ENCODE results near the gene C16orf82. TPM values are rescaled to one million over a fixed set of nuclear protein-coding genes. Genes with fewer than 3 reads are reported as not detected.

Gene C16orf82
- total RNA-seq, 1 donor from 2014 or later, result not detected

Other genes starting within 250 kb of the C16orf82 start
- gene KDM8, start 136.6 kb downstream of the C16orf82 start, total RNA-seq, result 1.7 TPM
- gene NSMCE1, start 201.8 kb downstream of the C16orf82 start, total RNA-seq, result 33.7 TPM
- gene IL4R, start 247.0 kb downstream of the C16orf82 start, total RNA-seq, result 14.0 TPM